H9 (cell line): ENCODE results near the gene RAB11FIP4. TPM values are rescaled to one million over a fixed set of nuclear protein-coding genes. Genes with fewer than 3 reads are reported as not detected.

Experiments used
- DNase-seq: peaks from one replicate; pipeline ENCODE4 v3.0.0-alpha.2; 2017
- H2AFZ ChIP-seq: one replicate; pipeline ENCODE4 v1.6.1; 2013; ENCODE audit warnings: mild to moderate bottlenecking, low read length, control low read depth, moderate library complexity
- H2AK5ac ChIP-seq: 2 replicates; pipeline ENCODE4 v1.6.1; 2013; ENCODE audit warnings: low read length, control low read depth, mixed read lengths; ENCODE audit not compliant: insufficient read length
- H2BK120ac ChIP-seq: one replicate; pipeline ENCODE4 v1.6.1; 2013; ENCODE audit warnings: low read depth, mild to moderate bottlenecking, low read length, control low read depth, inconsistent platforms; ENCODE audit not compliant: poor library complexity, severe bottlenecking
- H2BK12ac ChIP-seq: 2 replicates; pipeline ENCODE4 v1.6.1; 2013; ENCODE audit warnings: low read length, control low read depth, mixed read lengths, low read depth; ENCODE audit not compliant: insufficient read length
- H2BK15ac ChIP-seq: 2 replicates; pipeline ENCODE4 v1.6.1; 2013; ENCODE audit warnings: low read depth, low read length, control low read depth
- H2BK20ac ChIP-seq: one replicate; pipeline ENCODE4 v1.6.1; 2013; ENCODE audit warnings: low read depth, mild to moderate bottlenecking, low read length, control low read depth, inconsistent platforms; ENCODE audit not compliant: poor library complexity, severe bottlenecking
- H2BK5ac ChIP-seq: 2 replicates; pipeline ENCODE4 v1.6.1; 2013; ENCODE audit warnings: low read length, control low read depth, mixed read lengths; ENCODE audit not compliant: insufficient read length
- H3K14ac ChIP-seq: 2 replicates; pipeline ENCODE4 v1.6.1; 2013; ENCODE audit warnings: low read length, control low read depth; ENCODE audit not compliant: insufficient read depth
- H3K18ac ChIP-seq: 2 replicates; pipeline ENCODE4 v1.6.1; 2013; ENCODE audit warnings: low read depth, mild to moderate bottlenecking, mixed read lengths, low read length, control low read depth; ENCODE audit not compliant: insufficient read length
- H3K23ac ChIP-seq: 2 replicates; pipeline ENCODE4 v1.6.1; 2013; ENCODE audit warnings: low read length, control low read depth, mixed read lengths, low read depth; ENCODE audit not compliant: insufficient read length
- H3K23me2 ChIP-seq: 2 replicates; pipeline ENCODE4 v1.6.1; 2013; ENCODE audit warnings: low read depth, mild to moderate bottlenecking, mixed read lengths, low read length, control low read depth; ENCODE audit not compliant: insufficient read length, poor library complexity, severe bottlenecking
- H3K27ac ChIP-seq: 2 replicates; pipeline ENCODE4 v1.5.1; 2013; ENCODE audit warnings: low read length, control low read depth, mixed read lengths, low read depth; ENCODE audit not compliant: insufficient read length
- H3K27me3 ChIP-seq: 2 replicates; pipeline ENCODE4 v1.6.1; 2013; ENCODE audit warnings: low read length, control low read depth, inconsistent platforms; ENCODE audit not compliant: insufficient read depth
- H3K4ac ChIP-seq: 2 replicates; pipeline ENCODE4 v1.6.1; 2013; ENCODE audit warnings: low read depth, mild to moderate bottlenecking, control low read depth, inconsistent platforms, low read length, moderate library complexity
- H3K4me1 ChIP-seq: 2 replicates; pipeline ENCODE4 v1.6.1; 2013; ENCODE audit warnings: low read length, control low read depth, inconsistent platforms; ENCODE audit not compliant: insufficient read depth
- H3K4me2 ChIP-seq: 2 replicates; pipeline ENCODE4 v1.6.1; 2013; ENCODE audit warnings: low read length, control low read depth, mixed read lengths; ENCODE audit not compliant: insufficient read length, insufficient read depth
- H3K56ac ChIP-seq: 2 replicates; pipeline ENCODE4 v1.6.1; 2013; ENCODE audit warnings: low read depth, mild to moderate bottlenecking, mixed read lengths, low read length, control low read depth; ENCODE audit not compliant: insufficient read length
- H3K79me1 ChIP-seq: 2 replicates; pipeline ENCODE4 v1.6.1; 2013; ENCODE audit warnings: low read depth, mild to moderate bottlenecking, moderate library complexity, low read length, control low read depth, inconsistent platforms; ENCODE audit not compliant: insufficient read depth, poor library complexity, severe bottlenecking
- H3K79me2 ChIP-seq: 2 replicates; pipeline ENCODE4 v1.6.1; 2013; ENCODE audit warnings: low read length, control low read depth, inconsistent platforms; ENCODE audit not compliant: insufficient read depth
- H3K9ac ChIP-seq: 2 replicates; pipeline ENCODE4 v1.6.1; 2013; ENCODE audit warnings: low read length, control low read depth, mixed read lengths; ENCODE audit not compliant: insufficient read length; ENCODE audit errors: extremely low read depth
- H3K9me3 ChIP-seq: one replicate; pipeline ENCODE4 v1.6.1; 2013; ENCODE audit warnings: low read depth, low read length, inconsistent platforms; ENCODE audit not compliant: control insufficient read depth
- H3T11ph ChIP-seq: one replicate; pipeline ENCODE4 v1.6.1; 2013; ENCODE audit warnings: mild to moderate bottlenecking, low read length, control low read depth, inconsistent platforms
- H4K20me1 ChIP-seq: one replicate; pipeline ENCODE4 v1.6.1; 2013; ENCODE audit not compliant: control insufficient read depth, insufficient read length, insufficient read depth
- H4K5ac ChIP-seq: 2 replicates; pipeline ENCODE4 v1.6.1; 2013; ENCODE audit warnings: low read depth, mild to moderate bottlenecking, mixed read lengths, low read length, control low read depth; ENCODE audit not compliant: insufficient read length
- H4K8ac ChIP-seq: replicated peaks from 2 replicates; pipeline ENCODE4 v1.6.1; 2013; ENCODE audit warnings: low read length, control low read depth, mixed read lengths, low read depth; ENCODE audit not compliant: insufficient read length
- H4K91ac ChIP-seq: 2 replicates; pipeline ENCODE4 v1.6.1; 2013; ENCODE audit warnings: low read depth, mild to moderate bottlenecking, moderate library complexity, mixed read lengths, low read length, control low read depth; ENCODE audit not compliant: insufficient read length
- H3K27ac Mint-ChIP-seq, 3 experiments: 2 replicates in 2 of 3; 3 replicates in 1 of 3; pipeline ENCODE4 v1.8.0; 2020 to 2021; ENCODE audit warnings: mixed read lengths in 3 of 3, mild to moderate bottlenecking in 1 of 3, moderate library complexity in 1 of 3
- H3K27me3 Mint-ChIP-seq: 2 replicates; pipeline ENCODE4 v1.8.0; 2021; ENCODE audit warnings: low read depth, mild to moderate bottlenecking, moderate library complexity, mixed read lengths
- H3K36me3 Mint-ChIP-seq, 3 experiments: 2 replicates in 2 of 3; 3 replicates in 1 of 3; pipeline ENCODE4 v1.8.0; 2020 to 2021; ENCODE audit warnings: low read depth in 3 of 3, mixed read lengths in 3 of 3; ENCODE audit not compliant: insufficient read depth in 1 of 3
- H3K4me1 Mint-ChIP-seq, 2 experiments: 2 replicates each; pipeline ENCODE4 v1.8.0; 2020; ENCODE audit warnings: mixed read lengths in 2 of 2
- H3K4me3 Mint-ChIP-seq, 2 experiments: 2 replicates in 1 of 2; 3 replicates in 1 of 2; pipeline ENCODE4 v1.8.0; 2020 to 2021; ENCODE audit warnings: mild to moderate bottlenecking in 2 of 2, mixed read lengths in 2 of 2, moderate library complexity in 1 of 2
- H3K9me3 Mint-ChIP-seq, 2 experiments: 2 replicates in 1 of 2; 3 replicates in 1 of 2; pipeline ENCODE4 v1.8.0; 2020; ENCODE audit warnings: mild to moderate bottlenecking in 2 of 2, mixed read lengths in 2 of 2, moderate library complexity in 1 of 2
- WGBS: extraction: QIAGEN DNeasy Blood & Tissue Kit; methylation state at CpG from one replicate; pipeline ENCODE4 v1.1.7; 2013; ENCODE audit warnings: missing lambda C conversion rate, low lambda C conversion rate, mixed read lengths; ENCODE audit not compliant: insufficient read length; ENCODE audit errors: extremely low coverage; 5-methylcytosine and 5-hydroxymethylcytosine counted together
- total RNA-seq: library from RNA; stranded (reverse); gene quantifications from 2 replicates; pipeline ENCODE4 v1.2.1, GENCODE V29; 2021
- TF ChIP-seq, protein P1 (sequence below): fragments of 200-600 bp; sonication (generic); conservative IDR thresholded peaks from 3 replicates; pipeline ENCODE4 v1.8.0; 2021; ENCODE audit warnings: antibody characterized with exemption, mild to moderate bottlenecking

The RAB11FIP4 gene
- total RNA-seq, 1 experiment from 2014 or later, result 25.7 TPM

DNA sequence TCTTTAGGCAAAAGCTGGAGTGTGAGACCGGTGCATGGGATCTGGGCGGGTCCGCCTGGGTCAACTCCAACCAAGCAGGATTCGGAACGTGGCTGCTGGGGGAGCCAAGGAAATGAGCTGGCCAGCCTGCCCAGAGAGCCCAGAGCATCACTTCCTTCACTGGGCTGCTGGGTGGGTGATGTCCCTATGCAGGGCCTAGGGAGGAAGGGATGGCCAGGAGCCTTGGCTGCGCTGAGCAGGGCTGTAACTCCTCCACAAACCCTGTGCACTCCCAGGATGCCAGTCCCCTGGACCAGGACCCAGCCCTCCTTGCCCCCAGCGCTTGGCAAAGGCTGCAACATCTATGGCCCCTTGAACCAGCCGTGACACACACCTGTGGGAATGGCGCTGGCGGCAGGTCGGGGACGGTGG, 138.4 kb downstream of the RAB11FIP4 start:
- Histone ChIP-seq H4K5ac (no peak overlapping the region), H2BK20ac (no peak overlapping the region), H2AK5ac (no peak overlapping the region), H3K79me2 (no peaks in the 10 kb centered on the region), H4K20me1 (peaks cover 2% of the 10 kb centered on the region), H3K4ac (no peak overlapping the region), H3K23ac (no peak overlapping the region), H2AFZ (no peak overlapping the region), H3K9me3 (no peaks in the 10 kb centered on the region), H3K23me2 (no peaks in the 10 kb centered on the region), H2BK15ac (no peak overlapping the region), H3K4me2 (no peak overlapping the region), H3K27me3 (no peaks in the 10 kb centered on the region), H3K4me1 (no peaks in the 10 kb centered on the region), H3K14ac (no peak overlapping the region), H3T11ph (no peak overlapping the region), H3K56ac (no peak overlapping the region), H2BK120ac (no peak overlapping the region), H3K18ac (no peak overlapping the region), H2BK5ac (no peak overlapping the region), H4K91ac (no peak overlapping the region), H3K9ac (no peak overlapping the region), H2BK12ac (no peak overlapping the region), H3K79me1 (no peaks in the 10 kb centered on the region), H4K8ac (no peak overlapping the region), H3K27ac (no peak overlapping the region)
- WGBS, result no CpG with 5 or more reads among the region's 12 CpGs
- Mint-ChIP-seq H3K36me3 (peaks cover 7 to 26% (median 24%) of the 10 kb centered on the region in 3 experiments; a peak in 6 of 7 replicates), H3K4me3 (no peak overlapping the region), H3K4me1 (peaks cover 14 to 16% of the 10 kb centered on the region in 2 experiments), H3K27ac (no peak overlapping the region), H3K9me3 (no peaks in the 10 kb centered on the region), H3K27me3 (no peaks in the 10 kb centered on the region)
- TF ChIP-seq, protein P1, sequence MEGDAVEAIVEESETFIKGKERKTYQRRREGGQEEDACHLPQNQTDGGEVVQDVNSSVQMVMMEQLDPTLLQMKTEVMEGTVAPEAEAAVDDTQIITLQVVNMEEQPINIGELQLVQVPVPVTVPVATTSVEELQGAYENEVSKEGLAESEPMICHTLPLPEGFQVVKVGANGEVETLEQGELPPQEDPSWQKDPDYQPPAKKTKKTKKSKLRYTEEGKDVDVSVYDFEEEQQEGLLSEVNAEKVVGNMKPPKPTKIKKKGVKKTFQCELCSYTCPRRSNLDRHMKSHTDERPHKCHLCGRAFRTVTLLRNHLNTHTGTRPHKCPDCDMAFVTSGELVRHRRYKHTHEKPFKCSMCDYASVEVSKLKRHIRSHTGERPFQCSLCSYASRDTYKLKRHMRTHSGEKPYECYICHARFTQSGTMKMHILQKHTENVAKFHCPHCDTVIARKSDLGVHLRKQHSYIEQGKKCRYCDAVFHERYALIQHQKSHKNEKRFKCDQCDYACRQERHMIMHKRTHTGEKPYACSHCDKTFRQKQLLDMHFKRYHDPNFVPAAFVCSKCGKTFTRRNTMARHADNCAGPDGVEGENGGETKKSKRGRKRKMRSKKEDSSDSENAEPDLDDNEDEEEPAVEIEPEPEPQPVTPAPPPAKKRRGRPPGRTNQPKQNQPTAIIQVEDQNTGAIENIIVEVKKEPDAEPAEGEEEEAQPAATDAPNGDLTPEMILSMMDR, result no peak
- no peak for DNase-seq
